Smooth muscle cell (in vitro differentiated cells): ENCODE data around the gene FRMD4B. TPM values are rescaled to one million over a fixed set of nuclear protein-coding genes. Genes with fewer than 3 reads are reported as not detected.

Source experiments
- DNase-seq: peaks from one replicate; lab custom pipeline; 2025; ENCODE audit not compliant: unreplicated experiment; lab: John Stamatoyannopoulos, UW
- H2AFZ ChIP-seq: fragments of 200-600 bp; sonication (generic); 2 replicates; pipeline ENCODE4 v1.6.0; 2016; ENCODE audit warnings: antibody characterized with exemption, low read depth, mild to moderate bottlenecking
- H3F3A ChIP-seq: fragments of 200-600 bp; sonication (generic); 2 replicates; pipeline ENCODE4 v1.6.0; 2017; ENCODE audit warnings: antibody characterized with exemption, low read depth
- H3K27ac ChIP-seq: fragments of 200-600 bp; sonication (generic); 2 replicates; pipeline ENCODE4 v1.5.1; 2016; ENCODE audit warnings: low read depth, mild to moderate bottlenecking
- H3K27me3 ChIP-seq: fragments of 200-600 bp; sonication (generic); 2 replicates; pipeline ENCODE4 v1.6.1; 2016; ENCODE audit warnings: low read depth, mild to moderate bottlenecking
- H3K36me3 ChIP-seq: fragments of 200-600 bp; sonication (generic); 2 replicates; pipeline ENCODE4 v1.5.1; 2016; ENCODE audit warnings: low read depth
- H3K4me1 ChIP-seq: fragments of 200-600 bp; sonication (generic); 2 replicates; pipeline ENCODE4 v1.5.1; 2016; ENCODE audit warnings: low read depth
- H3K4me2 ChIP-seq: fragments of 200-600 bp; sonication (generic); 2 replicates; pipeline ENCODE4 v1.6.0; 2016; ENCODE audit warnings: mild to moderate bottlenecking
- H3K4me3 ChIP-seq: fragments of 200-600 bp; sonication (generic); 2 replicates; pipeline ENCODE4 v1.5.1; 2016; ENCODE audit warnings: mild to moderate bottlenecking
- H3K79me2 ChIP-seq: fragments of 200-600 bp; sonication (generic); 2 replicates; pipeline ENCODE4 v1.6.0; 2016; ENCODE audit warnings: low read depth, mild to moderate bottlenecking
- H3K9ac ChIP-seq: fragments of 200-600 bp; sonication (generic); 2 replicates; pipeline ENCODE4 v1.6.0; 2016; ENCODE audit warnings: low read depth
- H3K9me3 ChIP-seq: fragments of 200-600 bp; sonication (generic); replicated peaks from 2 replicates; pipeline ENCODE4 v1.5.1; 2016; ENCODE audit warnings: low read depth
- H4K20me1 ChIP-seq: fragments of 200-600 bp; sonication (generic); 2 replicates; pipeline ENCODE4 v1.6.0; 2016; ENCODE audit warnings: low read depth
- CTCF ChIP-seq: fragments of 200-600 bp; sonication (generic); IDR thresholded peaks from 2 replicates; pipeline ENCODE4 v1.5.1; 2017; ENCODE audit warnings: borderline replicate concordance, mild to moderate bottlenecking, antibody characterized with exemption; ENCODE audit not compliant: insufficient read depth, poor library complexity, severe bottlenecking
- WGBS: methylation state at CpG from one replicate; pipeline ENCODE4 v1.1.7; 2016; ENCODE audit warnings: low lambda C conversion rate; 5-methylcytosine and 5-hydroxymethylcytosine counted together
- polyA plus RNA-seq: library from polyadenylated mRNA; unstranded; fragments of >200 nt; fragmentation: Nextera tagmentation; extraction: Ambion mirVana; gene quantifications from 2 replicates; pipeline ENCODE4 v1.2.1, GENCODE V29; 2016
- total RNA-seq: library from RNA; depleted of rRNA; stranded (reverse); fragments of >200 nt; gene quantifications from 2 replicates; pipeline ENCODE4 v1.2.3, GENCODE V29; 2014

Gene FRMD4B
- total and polyA plus RNA-seq, 2 experiments from 2014 or later, result 3.7 to 24.3 TPM

- 89% methylated on average over 4 of the region's 4 CpGs for WGBS
- no peaks in the 10 kb centered on the region for H3F3A ChIP-seq
These were observed 47.0 kb downstream of the FRMD4B start for GRCh38 chr3:69338911-69339310.

DNA sequence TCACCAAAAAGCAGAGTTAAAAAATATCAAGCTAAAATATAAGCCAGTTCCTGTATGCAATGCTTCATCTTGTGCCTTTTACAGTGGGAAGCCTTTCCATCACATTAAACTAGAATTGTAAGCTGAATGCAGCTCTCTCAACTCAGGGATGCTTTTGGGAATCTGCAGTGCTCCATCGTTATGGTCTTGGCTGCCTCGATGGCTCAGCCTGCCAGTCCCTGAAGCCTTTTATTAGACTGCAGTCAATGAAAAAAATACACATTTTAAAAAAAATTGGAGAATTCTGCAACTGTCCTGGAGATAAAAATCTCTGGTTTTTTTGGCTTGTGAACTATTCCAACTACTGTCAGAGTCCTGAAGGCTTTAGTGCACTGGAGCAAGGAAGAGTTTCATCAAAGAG lies 53.0 kb downstream of the FRMD4B start:
- no peak overlapping the region for H3K4me2 ChIP-seq
- no peaks in the 10 kb centered on the region for H3K36me3 ChIP-seq
- H3K27ac ChIP-seq, result no peak overlapping the region
- no peaks in the 10 kb centered on the region for H3K27me3 ChIP-seq
- DNase-seq, result no peak
- no peak for TF ChIP-seq CTCF
- H3K9me3 ChIP-seq, result no peaks in the 10 kb centered on the region
- H3K4me3 ChIP-seq, result no peak overlapping the region
- H3F3A ChIP-seq, result no peaks in the 10 kb centered on the region
- H3K4me1 ChIP-seq, result no peaks in the 10 kb centered on the region
- no peaks in the 10 kb centered on the region for H3K79me2 ChIP-seq
- WGBS, result 88% methylated on average over 2 of the region's 2 CpGs
- H2AFZ ChIP-seq, result no peak overlapping the region
- no peaks in the 10 kb centered on the region for H4K20me1 ChIP-seq
- no peak overlapping the region for H3K9ac ChIP-seq

More at GRCh38 chr3:69338911-69339310, 47.0 kb downstream of the FRMD4B start:
- Histone ChIP-seq H3K9ac (no peak overlapping the region), H4K20me1 (no peaks in the 10 kb centered on the region), H3K27me3 (no peaks in the 10 kb centered on the region), H3K79me2 (no peaks in the 10 kb centered on the region), H3K27ac (no peak overlapping the region), H3K9me3 (no peaks in the 10 kb centered on the region), H2AFZ (no peak overlapping the region), H3K36me3 (no peaks in the 10 kb centered on the region), H3K4me2 (no peak overlapping the region), H3K4me3 (no peak overlapping the region), H3K4me1 (no peaks in the 10 kb centered on the region)
- DNase-seq, result no peak
- TF ChIP-seq CTCF, result no peak

DNA sequence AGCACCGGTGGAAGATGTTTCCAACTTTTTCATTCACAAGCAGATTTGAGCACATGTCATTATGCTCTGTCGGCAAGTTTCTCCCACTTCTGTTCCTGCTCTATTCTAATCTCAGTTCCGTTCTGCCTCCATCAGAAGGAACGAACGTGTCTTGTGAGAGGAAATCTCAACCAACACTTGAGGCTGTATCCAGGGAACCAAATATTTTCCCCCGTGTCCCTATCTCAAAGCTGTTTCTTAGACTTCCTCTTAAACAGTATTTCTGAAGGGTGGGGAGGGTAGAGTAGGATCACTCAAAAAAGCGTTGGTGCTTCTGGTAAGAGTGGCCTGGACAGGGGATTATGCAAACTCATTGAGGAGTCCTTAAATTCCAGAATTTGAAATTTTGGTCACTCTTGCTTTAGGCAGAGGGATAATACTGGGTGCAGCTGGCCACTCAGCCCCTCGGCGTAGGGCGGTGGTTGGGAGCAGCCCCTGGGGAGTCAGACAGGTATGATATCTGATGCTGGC lies 54.9 kb downstream of the FRMD4B start:
- Histone ChIP-seq H2AFZ (no peak overlapping the region), H3K27me3 (no peaks in the 10 kb centered on the region), H3K9me3 (no peaks in the 10 kb centered on the region), H3F3A (no peaks in the 10 kb centered on the region), H3K9ac (no peak overlapping the region), H4K20me1 (no peaks in the 10 kb centered on the region), H3K4me1 (no peaks in the 10 kb centered on the region), H3K27ac (no peak overlapping the region), H3K4me2 (no peak overlapping the region), H3K36me3 (no peaks in the 10 kb centered on the region), H3K4me3 (no peak overlapping the region), H3K79me2 (no peaks in the 10 kb centered on the region)
- 71% methylated on average over 10 of the region's 10 CpGs for whole genome bisulfite sequencing
- no peak for DNase-seq
- TF ChIP-seq CTCF, result no peak

DNA sequence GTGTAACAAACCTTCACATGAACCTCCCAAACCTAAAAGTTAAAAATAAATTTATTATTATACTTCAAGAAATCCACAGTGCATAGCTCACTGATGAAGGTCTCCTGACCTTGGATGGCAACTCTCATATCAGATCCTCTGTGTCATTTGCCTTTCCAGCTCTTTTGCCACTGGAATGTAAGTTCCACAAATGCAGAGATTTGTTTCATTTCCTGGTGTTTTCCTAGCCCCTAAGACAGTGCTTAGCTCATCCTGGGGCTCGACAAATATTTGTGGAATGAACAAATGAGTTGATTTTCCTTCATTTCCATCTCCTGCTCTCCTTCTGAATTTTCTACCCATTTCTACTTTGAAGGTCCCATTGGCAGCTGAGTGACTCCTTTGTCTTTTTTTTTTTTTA lies 56.0 kb downstream of the FRMD4B start:
- H3K4me2 ChIP-seq, result no peak overlapping the region
- H2AFZ ChIP-seq, result no peak overlapping the region
- no peak for TF ChIP-seq CTCF
- H3K9me3 ChIP-seq, result no peaks in the 10 kb centered on the region
- no peak overlapping the region for H3K4me3 ChIP-seq
- no peaks in the 10 kb centered on the region for H3K27me3 ChIP-seq
- no peak overlapping the region for H3K9ac ChIP-seq
- no peaks in the 10 kb centered on the region for H4K20me1 ChIP-seq
- 58% methylated on average over 1 of the region's 1 CpG for whole genome bisulfite sequencing
- H3K36me3 ChIP-seq, result no peaks in the 10 kb centered on the region
- H3K79me2 ChIP-seq, result no peaks in the 10 kb centered on the region
- H3K4me1 ChIP-seq, result no peaks in the 10 kb centered on the region
- no peak overlapping the region for H3K27ac ChIP-seq
- no peak for DNase-seq
- H3F3A ChIP-seq, result no peaks in the 10 kb centered on the region
